AG04450 (cell line): Measurements from ENCODE around the gene PLK5. TPM values are rescaled to one million over a fixed set of nuclear protein-coding genes. Genes with fewer than 3 reads are reported as not detected.

Source experiments
- CTCF ChIA-PET: fragments of 300-600, 350-600 bp; formaldehyde crosslinking; extraction: SDS; loops from one replicate; lab custom pipeline; 2022; ENCODE audit warnings: antibody characterized with exemption, inconsistent platforms; lab: Charles Lee
- POLR2A ChIA-PET: fragments of 350-600 bp; formaldehyde crosslinking; extraction: SDS; loops from one replicate; lab custom pipeline; 2021; ENCODE audit warnings: antibody characterized with exemption, inconsistent platforms; lab: Yijun Ruan, JAX
- DNase-seq: peaks from one replicate; pipeline ENCODE4 v3.0.0-alpha.2; 2011; ENCODE audit warnings: low read depth, low spot score
- H3K27ac ChIP-seq: one replicate; pipeline ENCODE4 v1.5.1; 2012; ENCODE audit warnings: low read depth, low read length, control low read depth
- H3K27me3 ChIP-seq: one replicate; pipeline ENCODE4 v1.6.0; 2012; ENCODE audit warnings: low read length; ENCODE audit not compliant: control insufficient read depth, insufficient read depth
- H3K4me3 ChIP-seq: 2 replicates; pipeline ENCODE4 v1.5.1; 2011; ENCODE audit warnings: mild to moderate bottlenecking, low read depth, low read length, control low read depth
- H3K9me3 ChIP-seq: 2 replicates; pipeline ENCODE4 v1.5.1; 2012; ENCODE audit warnings: low read length; ENCODE audit not compliant: control insufficient read depth, insufficient read depth
- polyA plus RNA-seq: library from polyadenylated mRNA; depleted of rRNA; stranded (reverse); fragments of >200 nt; gene quantifications from 2 replicates; pipeline ENCODE4 v1.2.3, GENCODE V29; 2011
- TF ChIP-seq, protein P1 (sequence below): IDR thresholded peaks from 2 replicates; pipeline ENCODE4 v1.5.1; 2011; ENCODE audit warnings: low read depth, low read length, control low read depth, inconsistent platforms

The PLK5 gene
- polyA plus RNA-seq, 1 experiment = not detected

GRCh38 chr19:1492474-1493006, 31.3 kb upstream of the PLK5 start:
- H3K9me3 ChIP-seq = no peaks in the 10 kb centered on the region; the same call in 1 of the 2 replicates
- H3K27ac ChIP-seq = no peak overlapping the region
- H3K4me3 ChIP-seq = no peak overlapping the region
- POLR2A ChIA-PET = no interaction called here
- H3K27me3 ChIP-seq = peaks cover 13% of the 10 kb centered on the region
- TF ChIP-seq, protein P1, sequence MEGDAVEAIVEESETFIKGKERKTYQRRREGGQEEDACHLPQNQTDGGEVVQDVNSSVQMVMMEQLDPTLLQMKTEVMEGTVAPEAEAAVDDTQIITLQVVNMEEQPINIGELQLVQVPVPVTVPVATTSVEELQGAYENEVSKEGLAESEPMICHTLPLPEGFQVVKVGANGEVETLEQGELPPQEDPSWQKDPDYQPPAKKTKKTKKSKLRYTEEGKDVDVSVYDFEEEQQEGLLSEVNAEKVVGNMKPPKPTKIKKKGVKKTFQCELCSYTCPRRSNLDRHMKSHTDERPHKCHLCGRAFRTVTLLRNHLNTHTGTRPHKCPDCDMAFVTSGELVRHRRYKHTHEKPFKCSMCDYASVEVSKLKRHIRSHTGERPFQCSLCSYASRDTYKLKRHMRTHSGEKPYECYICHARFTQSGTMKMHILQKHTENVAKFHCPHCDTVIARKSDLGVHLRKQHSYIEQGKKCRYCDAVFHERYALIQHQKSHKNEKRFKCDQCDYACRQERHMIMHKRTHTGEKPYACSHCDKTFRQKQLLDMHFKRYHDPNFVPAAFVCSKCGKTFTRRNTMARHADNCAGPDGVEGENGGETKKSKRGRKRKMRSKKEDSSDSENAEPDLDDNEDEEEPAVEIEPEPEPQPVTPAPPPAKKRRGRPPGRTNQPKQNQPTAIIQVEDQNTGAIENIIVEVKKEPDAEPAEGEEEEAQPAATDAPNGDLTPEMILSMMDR = no peak
- CTCF ChIA-PET = no interaction called here
- no peak for DNase-seq

DNA sequence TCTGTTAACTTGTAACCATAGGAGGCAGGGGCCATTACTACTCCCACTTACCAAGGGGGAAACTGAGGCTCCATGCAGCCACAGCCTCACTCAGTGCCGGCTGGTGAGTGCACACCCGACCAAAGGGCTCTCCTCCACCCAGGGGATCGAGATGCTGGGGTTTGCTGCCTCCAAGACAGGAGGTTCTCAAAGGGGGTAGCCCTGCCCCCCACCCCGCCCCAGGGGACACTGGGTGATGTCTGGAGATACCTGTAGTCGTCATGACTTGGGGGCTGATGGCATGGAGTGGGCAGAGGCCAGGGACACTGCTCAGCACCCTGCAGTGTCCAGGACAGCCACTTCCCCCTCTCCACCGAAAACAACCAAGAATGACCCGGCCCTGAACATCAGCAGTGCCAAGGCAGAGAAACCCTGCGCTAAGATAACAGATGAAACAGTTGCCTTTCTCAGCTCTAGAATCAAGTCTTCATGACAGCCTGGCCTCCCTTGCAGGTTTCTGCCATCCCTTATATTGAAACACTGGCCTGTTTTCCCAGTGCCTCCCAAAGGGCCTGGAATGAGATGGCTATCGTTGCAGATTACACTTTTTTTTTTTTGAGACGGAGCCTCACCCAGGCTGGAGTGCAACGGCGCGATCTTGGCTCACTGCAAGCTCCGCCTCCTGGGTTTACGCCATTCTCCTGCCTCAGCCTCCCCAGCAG, 29.6 kb upstream of the PLK5 start:
- ChIA-PET CTCF (no interaction called here), POLR2A (no interaction called here)
- TF ChIP-seq, protein P1 = no peak
- no peak for DNase-seq
- H3K4me3 ChIP-seq = no peak overlapping the region
- no peak overlapping the region for H3K27ac ChIP-seq
- H3K9me3 ChIP-seq = no peaks in the 10 kb centered on the region; the same call in 1 of the 2 replicates
- H3K27me3 ChIP-seq = peaks cover 13% of the 10 kb centered on the region

DNA sequence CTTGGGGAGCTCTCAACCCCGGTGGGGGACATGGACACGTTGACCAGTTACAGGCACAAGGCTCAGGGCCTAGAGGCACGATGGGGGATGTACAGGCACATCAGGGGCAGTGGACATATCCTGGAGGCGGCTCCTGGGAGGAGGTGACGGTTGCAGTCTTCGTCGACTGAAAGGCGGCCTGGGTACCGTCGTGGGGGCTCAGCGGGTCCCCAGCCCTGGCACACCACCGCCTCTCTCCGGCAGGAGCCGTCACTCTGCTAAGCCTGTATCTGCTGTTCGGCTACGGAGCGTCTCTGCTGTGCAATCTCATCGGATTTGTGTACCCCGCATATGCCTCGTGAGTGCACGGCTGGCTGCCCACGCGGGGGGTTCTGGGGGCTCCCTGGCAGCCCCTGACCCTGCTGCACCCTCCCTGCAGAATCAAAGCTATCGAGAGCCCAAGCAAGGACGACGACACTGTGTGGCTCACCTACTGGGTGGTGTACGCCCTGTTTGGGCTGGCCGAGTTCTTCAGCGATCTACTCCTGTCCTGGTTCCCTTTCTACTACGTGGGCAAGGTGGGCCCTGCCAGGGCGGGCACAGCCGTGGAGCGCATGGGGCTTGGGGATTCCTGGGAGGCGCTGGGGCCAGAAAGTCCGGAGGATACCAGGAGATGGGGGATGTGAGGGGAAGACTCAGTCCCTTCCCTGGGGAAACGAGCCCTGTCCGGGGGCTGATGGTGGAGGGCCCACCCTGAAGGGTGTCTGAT, 28.7 kb upstream of the PLK5 start:
- no peak for DNase-seq
- H3K27me3 ChIP-seq = peaks cover 13% of the 10 kb centered on the region
- no peak overlapping the region for H3K4me3 ChIP-seq
- CTCF ChIA-PET = no interaction called here
- no peak overlapping the region for H3K27ac ChIP-seq
- TF ChIP-seq, protein P1 = no peak
- POLR2A ChIA-PET = no interaction called here
- H3K9me3 ChIP-seq = peaks cover 4% of the 10 kb centered on the region

DNA sequence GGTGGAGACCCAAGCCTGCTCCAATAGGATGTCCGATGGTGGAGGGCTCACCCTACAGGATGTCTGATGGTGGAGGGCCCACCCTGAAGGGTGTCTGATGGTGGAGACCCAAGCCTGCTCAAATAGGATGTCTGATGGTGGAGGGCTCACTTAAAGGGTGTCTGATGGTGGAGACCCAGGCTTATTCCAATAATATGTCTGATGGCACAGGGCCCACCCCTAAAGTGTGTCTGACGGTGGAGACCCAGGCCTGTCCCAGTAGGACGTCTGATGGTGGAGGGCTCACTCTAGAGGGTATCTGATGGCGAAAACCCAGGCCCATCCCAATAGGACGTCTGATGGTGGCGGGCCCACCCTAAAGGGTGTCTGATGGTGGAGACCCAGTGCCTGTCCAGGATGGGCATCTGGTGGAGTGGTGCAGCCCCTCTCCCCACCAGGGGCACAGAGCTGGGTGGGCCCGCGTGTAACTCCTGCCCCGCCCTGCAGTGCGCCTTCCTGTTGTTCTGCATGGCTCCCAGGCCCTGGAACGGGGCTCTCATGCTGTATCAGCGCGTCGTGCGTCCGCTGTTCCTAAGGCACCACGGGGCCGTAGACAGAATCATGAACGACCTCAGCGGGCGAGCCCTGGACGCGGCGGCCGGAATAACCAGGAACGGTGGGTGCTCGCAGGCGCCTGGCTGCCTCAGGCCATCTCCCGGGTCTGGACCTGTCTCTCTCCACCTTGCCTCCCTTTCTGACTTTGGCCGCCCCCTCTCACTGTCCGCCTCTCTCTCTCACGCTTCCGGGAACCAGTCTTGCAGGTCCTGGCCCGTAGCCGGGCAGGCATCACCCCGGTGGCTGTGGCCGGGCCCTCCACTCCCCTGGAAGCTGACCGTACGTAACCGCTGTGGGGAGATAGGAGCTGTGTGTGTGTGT, 27.8 kb upstream of the PLK5 start:
- peaks cover 14% of the 10 kb centered on the region for H3K27me3 ChIP-seq

More for the DNA sequence above, 27.8 kb upstream of the PLK5 start:
- POLR2A ChIA-PET = no interaction called here
- TF ChIP-seq, protein P1 = no peak
- H3K27ac ChIP-seq = no peak overlapping the region
- H3K4me3 ChIP-seq = no peak overlapping the region
- DNase-seq = no peak
- CTCF ChIA-PET = no interaction called here
- H3K9me3 ChIP-seq = peaks cover 4% of the 10 kb centered on the region
